RWPE1 (cell line): ENCODE measurements around the gene RMND1.
"Not testable (repeated sequence)": the region's sequence is repeated elsewhere in the genome, so short reads cannot be mapped to it uniquely, and the experiment has no call there.

Experiments
- CTCF ChIA-PET: fragments of 350-600 bp; sonication (Branson Sonifier 250); formaldehyde crosslinking; extraction: SDS; loops from one replicate; lab custom pipeline; 2021; lab: Yijun Ruan, JAX
- POLR2A ChIA-PET: fragments of 400-600 bp; formaldehyde crosslinking; extraction: SDS; loops from one replicate; lab custom pipeline; 2020; ENCODE audit warnings: antibody characterized with exemption; ENCODE audit not compliant: low non-redundant PET; lab: Yijun Ruan, JAX
- DNase-seq: peaks from one replicate; pipeline ENCODE4 v3.0.0; 2012; ENCODE audit warnings: low spot score
- H3K27ac ChIP-seq: fragments of 450-650 bp; 2 replicates; pipeline ENCODE4 v1.5.1; 2017
- TF ChIP-seq, protein P1 (sequence below): fragments of 450-650 bp; conservative IDR thresholded peaks from 2 replicates; pipeline ENCODE4 v1.5.1; 2017; ENCODE audit warnings: low read depth, mild to moderate bottlenecking

Gene RMND1

DNA sequence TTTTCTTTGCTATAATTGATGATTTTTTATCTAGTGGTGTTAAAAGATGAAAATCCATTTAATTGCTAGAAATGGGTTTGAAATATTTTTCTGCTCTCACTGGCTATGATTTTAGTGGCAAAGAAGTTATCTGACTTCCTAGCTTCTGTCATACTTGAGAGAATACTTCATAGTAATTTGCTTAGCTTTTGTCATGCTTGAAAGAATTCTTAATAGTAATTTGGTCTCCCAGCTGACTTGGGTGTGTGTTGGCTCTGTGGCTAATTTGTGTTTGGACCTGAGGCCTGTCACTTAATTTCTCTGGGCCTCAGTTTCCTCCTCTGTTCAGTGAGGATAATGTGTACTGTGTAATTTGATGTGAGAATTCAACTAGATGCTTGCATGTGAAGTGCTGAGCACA lies 12.8 kb upstream of the RMND1 start:
- no peak for DNase-seq

DNA sequence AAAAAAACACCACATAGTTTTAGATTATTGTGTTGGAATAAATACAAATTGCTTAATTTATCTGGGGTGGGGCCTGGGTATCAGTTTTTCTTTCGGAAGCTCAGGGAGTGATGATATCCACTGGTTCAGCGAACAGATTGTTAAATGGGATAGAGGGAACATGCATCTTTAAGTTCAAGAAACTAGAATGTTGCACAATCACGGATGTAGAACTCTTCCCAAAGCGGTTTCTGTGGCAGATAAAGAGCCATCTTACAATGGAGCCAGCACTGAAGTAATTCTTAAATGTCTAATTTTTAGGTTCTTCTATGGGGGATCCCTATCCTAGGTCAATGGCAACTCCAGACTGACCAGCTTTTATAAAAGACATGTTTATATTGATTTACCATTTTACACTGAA lies 9.7 kb upstream of the RMND1 start:
- no peak for DNase-seq
- TF ChIP-seq, protein P1, sequence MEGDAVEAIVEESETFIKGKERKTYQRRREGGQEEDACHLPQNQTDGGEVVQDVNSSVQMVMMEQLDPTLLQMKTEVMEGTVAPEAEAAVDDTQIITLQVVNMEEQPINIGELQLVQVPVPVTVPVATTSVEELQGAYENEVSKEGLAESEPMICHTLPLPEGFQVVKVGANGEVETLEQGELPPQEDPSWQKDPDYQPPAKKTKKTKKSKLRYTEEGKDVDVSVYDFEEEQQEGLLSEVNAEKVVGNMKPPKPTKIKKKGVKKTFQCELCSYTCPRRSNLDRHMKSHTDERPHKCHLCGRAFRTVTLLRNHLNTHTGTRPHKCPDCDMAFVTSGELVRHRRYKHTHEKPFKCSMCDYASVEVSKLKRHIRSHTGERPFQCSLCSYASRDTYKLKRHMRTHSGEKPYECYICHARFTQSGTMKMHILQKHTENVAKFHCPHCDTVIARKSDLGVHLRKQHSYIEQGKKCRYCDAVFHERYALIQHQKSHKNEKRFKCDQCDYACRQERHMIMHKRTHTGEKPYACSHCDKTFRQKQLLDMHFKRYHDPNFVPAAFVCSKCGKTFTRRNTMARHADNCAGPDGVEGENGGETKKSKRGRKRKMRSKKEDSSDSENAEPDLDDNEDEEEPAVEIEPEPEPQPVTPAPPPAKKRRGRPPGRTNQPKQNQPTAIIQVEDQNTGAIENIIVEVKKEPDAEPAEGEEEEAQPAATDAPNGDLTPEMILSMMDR, result no peak
- CTCF ChIA-PET, result interaction anchor here (0.6 kb wide), 1 partner anchor 1439 kb away, joined by 8 read pairs; no protein-coding TSS in a partner anchor
- no peak overlapping the region for H3K27ac ChIP-seq
- POLR2A ChIA-PET, result no interaction called here

More for the DNA sequence above, 12.8 kb upstream of the RMND1 start:
- TF ChIP-seq, protein P1, result no peak
- no peak overlapping the region for H3K27ac ChIP-seq
- ChIA-PET POLR2A (no interaction called here), CTCF (no interaction called here)

DNA sequence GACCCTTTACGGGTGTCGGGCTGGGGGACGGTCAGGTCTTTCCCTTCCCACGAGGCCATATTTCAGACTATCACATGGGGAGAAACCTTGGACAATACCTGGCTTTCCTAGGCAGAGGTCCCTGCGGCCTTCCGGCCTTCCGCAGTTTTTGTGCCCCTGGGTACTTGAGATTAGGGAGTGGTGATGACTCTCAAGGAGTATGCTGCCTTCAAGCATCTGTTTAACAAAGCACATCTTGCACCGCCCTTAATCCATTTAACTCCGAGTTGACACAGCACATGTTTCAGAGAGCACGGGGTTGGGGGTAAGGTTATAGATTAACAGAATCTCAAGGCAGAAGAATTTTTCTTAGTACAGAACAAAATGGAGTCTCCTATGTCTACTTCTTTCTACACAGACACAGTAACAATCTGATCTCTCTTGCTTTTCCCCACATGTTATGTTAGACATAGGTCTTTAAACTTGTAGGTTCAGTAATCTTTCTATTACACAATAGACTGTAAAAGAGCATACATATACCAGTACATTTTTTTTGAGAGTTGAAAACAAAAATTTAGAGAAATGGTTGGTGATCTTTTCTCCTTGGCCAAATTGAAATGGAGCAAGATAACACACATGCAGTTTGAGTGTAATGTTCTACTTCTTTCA lies 3.9 kb upstream of the RMND1 start:
- DNase-seq, H3K27ac ChIP-seq, CTCF ChIA-PET: not testable (repeated sequence)
- POLR2A ChIA-PET, result interaction anchor here (0.6 kb wide), 1 partner anchor 861 kb away, joined by 3 read pairs; no protein-coding TSS in a partner anchor

DNA sequence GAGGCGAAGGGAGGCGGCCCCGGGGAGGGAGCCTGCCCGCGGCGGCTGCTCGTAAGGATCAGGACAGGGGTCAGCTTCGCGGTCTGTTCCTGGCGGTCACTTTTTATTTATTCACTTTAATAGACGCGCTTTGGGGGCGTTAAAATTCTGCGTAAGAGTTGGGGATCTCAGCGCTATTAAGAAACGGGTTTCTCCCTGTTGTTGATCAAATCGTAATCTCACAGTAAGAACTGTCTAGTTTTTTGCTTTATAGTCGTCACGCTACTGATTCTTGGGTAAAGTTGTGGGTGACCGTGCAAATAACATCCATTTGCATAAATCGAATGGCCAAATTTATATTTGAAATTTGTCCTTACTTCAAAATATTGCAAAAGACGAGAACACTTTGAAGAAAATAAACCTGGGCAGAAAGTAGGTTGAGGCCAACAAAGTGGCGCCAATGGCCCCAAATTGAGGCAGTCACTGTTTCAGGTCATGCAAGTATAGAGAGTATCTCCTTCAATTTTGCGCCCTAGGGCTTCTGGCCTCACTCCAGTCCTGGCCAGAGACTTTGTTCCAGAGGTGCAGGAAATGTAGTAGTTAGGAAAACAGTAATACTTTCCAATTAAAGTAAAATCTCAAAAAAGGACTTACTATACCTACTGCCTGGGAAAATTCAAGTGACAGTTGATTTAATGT lies 963 bp upstream of the RMND1 start:
- peak; percentile 23 for DNase-seq
- POLR2A ChIA-PET, result no interaction called here

DNA sequence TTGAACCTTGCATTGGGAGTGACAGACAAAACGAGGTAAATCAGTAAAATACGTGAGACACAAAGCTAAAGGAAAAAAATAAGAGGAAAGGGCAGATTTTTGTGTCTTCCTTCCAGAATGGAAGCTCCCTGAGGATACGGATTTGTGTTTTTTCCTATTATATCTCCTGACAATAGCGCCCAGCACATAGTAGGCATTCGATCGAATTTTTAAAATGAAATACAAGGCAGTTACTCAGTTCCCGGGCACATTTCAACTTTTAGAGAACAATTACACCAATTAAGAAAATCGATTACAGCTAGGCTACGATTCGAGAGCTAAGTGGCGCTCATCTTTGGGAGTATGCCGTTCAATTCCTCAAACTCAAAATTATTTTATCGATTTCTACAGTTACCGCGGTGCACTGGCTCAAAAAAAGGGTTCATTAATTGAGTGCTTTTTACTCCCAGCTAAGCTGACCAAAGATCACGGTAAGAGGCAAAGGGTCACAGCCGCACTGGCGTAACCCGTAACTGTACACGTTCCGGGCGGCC lies 443 bp downstream of the RMND1 start:
- DNase-seq, result no peak
- ChIA-PET POLR2A (no interaction called here), CTCF (no interaction called here)
- TF ChIP-seq, protein P1, result no peak
- H3K27ac ChIP-seq, result peak overlapping the region; percentile 96

More for the DNA sequence above, 963 bp upstream of the RMND1 start:
- CTCF ChIA-PET, result interaction anchor here (0.6 to 0.7 kb wide), 2 partner anchors 61 to 287 kb away, joined by 4 read pairs; no protein-coding TSS in a partner anchor
- peak overlapping the region; percentile 96 for H3K27ac ChIP-seq
- TF ChIP-seq, protein P1, result no peak

DNA sequence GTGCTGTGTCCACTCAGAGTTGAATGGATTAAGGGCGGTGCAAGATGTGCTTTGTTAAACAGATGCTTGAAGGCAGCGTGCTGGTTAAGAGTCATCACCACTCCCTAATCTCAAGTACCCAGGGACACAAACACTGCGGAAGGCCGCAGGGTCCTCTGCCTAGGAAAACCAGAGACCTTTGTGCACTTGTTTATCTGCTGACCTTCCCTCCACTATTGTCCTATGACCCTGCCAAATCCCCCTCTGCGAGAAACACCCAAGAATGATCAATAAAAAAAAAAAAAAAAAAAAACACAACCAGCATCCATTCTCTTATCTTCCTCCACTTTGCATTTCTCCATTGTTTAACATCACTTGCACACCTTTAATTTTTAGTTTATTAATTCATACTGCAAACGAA lies 998 bp downstream of the RMND1 start:
- POLR2A ChIA-PET, result not testable (repeated sequence)

DNA sequence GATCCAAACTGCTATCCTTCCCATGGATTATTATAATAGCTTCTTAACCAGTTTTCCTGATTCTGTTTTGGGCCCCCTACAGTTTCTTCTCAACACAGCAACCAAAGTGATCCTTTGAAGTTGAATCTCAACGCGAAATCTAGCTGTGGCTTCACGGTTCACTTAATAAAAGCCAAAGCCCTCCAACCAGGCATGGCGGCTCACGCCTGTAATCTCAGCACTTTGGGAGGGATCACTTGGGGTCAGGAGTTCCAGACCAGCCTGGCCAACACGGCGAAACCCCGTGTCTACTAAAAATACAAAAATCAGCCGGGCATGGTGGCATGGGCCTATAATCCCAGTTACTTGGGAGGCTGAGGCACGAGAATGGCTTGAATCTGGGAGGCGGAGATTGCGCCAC lies 3.3 kb downstream of the RMND1 start:
- POLR2A ChIA-PET, result no interaction called here
- TF ChIP-seq, protein P1, result no peak
- CTCF ChIA-PET, result no interaction called here

More for the DNA sequence above, 998 bp downstream of the RMND1 start:
- DNase-seq, CTCF ChIA-PET, H3K27ac ChIP-seq: not testable (repeated sequence)

More for the DNA sequence above, 3.3 kb downstream of the RMND1 start:
- DNase-seq, result no peak
- H3K27ac ChIP-seq, result no peak overlapping the region; the same call in 1 of the 2 replicates
